ENCODE measurements around the gene DBH.
"Not testable (repeated sequence)": the region's sequence is repeated elsewhere in the genome, so short reads cannot be mapped to it uniquely, and the experiment has no call there.

DBH gene

DNA sequence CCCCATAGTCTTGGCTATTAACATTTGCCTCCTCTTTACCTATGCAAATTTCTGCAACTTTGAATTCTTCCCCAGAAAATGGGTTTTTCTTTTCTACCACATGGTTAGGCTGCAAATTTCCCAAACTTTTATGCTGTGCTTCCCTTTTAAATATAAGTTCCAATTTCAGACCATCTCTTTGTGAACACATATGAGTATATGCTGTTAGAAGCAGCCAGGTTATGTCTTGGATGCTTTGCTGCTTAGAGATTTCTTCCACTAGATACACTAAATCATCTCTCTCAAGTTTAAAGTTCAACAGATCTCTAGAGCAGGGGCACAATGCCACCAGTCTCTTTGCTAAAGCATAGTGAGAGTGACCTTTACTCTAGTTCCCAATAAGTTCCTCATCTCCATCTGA, 10.2 kb upstream of the DBH start:
- DNase-seq (ENCODE audit: low spot score), result not testable (repeated sequence)

DNA sequence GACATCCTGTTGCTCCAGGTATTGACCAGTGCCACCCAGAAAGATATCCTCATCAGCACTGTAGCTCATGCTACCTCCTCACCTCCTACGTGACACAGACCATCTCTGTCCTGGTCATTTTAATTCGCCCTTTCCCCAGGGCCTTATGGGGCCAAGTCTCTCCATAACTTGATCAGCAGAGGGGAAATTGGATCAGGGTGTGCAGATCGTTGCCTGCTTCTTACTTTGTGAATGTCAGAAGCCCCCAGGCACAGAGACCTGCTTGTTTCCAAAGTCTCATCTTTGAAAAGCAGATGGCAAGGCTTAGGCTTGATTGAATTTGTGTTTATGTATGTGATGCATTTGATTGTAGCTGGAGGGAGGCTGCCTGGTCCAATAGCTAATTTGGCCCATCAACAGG, 8.8 kb upstream of the DBH start:
- no peak for DNase-seq (ENCODE audit: low spot score)

DNA sequence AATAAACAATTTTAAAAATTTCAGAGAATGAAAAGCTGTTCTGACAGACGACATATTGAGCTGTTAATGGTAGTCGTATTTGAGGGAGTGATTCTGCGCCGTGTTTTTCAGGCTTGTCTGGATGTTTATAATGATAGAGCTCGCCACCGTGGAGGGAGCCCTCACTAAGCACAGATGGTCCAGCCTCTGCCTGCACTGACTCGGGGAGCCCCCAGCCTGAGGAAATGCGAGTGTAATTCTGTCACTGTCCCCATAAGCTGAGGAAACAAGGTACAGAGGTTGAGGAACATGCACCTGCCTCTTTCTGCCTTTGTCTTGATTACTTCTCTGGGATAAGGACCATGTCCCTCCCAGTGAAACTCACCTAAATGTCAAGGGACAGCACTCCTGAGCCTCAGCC, 7.4 kb upstream of the DBH start:
- no peak for DNase-seq (ENCODE audit: low spot score)

DNA sequence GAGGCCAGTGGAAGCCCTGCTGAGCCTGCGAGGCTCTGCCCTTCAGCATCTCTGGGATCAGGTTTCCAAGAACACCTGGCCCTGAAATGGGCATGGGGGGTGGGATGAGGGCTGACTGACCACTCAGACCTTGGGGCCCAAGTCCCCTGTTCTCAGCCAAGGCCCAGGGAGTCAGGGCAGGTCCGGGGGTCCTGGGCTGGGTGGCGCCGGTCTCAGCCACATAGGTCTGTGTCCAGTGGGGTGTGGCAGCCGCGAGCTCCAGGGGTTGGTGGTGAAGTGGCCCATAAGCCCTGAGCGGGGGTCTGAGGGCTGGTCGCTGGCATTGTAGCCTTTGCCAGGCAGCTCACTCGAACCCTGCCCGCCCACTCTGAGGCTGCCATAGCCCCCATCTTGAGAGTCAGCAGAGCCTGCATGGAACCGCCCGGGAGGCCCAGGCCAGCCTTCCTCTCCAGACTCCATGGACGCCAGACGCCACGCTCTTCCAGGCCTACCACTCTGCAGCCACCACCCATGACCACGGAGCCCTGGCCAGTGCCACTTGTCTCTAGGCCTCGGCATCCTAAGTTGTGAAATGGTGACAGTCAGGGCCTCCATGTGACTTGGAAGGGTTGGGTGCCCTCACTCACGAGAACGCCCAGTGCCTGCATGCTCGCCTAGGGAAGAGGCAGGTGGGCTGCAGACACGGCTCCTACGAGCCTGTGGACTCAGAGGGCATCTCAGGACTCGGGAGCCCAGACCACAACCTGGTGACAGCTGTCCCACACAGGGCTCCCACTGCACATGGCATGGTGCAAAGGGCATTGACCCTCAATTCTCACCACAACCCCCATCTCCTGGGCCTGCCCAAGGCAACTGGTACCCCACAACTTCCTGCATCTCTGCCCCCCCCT, 6.7 kb upstream of the DBH start:
- DNase-seq (ENCODE audit: low spot score), result no peak

DNA sequence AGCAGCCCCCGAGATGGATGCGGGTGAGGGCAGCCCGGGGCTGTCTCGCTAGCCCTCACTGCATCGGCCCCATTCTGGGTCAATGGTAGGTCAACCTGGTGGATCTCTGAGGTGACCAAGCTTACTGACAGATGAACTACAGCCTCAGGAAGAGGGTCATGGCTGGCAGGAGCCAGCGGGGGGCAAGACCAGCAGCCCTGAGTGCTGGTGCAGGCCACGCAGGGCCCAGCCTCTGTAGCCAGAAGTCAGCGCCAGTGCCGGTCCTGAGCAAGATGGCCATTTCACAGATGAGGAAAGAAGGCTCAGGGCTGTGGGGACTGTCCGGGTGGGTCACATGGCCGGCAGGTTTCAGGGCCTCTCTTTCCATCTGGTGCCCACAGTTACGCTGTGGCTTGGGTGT, 5.1 kb upstream of the DBH start:
- no peak for DNase-seq (ENCODE audit: low spot score)

DNA sequence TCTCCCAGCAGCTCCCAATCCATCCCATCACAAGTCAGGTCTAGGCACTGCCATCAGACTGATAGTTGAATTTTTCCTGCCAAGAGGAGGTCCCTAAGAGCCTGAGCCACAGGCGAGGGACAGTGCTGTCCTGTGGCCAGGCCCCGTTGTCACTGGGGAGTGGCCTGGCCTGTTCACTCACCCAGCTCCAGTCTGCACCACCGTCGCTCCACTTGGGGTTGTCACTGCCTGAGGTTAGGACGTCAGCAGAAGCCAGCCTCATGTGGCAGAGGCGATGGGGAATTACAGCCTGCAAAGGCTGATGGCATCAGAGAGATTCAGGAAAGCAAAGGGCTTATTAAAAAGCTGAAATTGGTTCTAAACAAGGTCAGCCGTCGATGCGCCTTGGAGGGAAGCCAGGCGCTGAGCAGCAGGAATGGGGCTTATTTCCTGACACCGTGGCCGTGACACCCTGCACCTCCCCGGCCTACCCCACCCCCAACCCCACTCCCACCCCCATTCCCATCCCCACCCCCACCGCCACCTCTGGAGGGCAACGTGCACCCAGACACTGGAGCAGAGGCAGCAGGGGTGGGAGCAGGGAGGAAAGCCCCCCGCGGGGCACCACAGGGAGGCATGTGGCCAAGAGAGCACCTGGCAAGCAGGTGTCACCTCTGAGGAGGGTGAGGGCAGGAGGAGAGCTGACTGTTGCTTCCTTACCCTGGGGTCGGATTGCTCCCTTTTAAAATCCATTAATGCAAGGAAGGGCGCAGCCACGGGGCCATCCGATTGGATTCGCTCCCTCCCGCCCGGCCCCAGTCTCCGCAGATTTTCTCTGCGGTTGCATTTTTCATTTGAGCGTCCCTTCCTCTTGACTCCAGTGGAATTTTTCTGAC, 3.1 kb upstream of the DBH start:
- no peak for DNase-seq (ENCODE audit: low spot score)

DNA sequence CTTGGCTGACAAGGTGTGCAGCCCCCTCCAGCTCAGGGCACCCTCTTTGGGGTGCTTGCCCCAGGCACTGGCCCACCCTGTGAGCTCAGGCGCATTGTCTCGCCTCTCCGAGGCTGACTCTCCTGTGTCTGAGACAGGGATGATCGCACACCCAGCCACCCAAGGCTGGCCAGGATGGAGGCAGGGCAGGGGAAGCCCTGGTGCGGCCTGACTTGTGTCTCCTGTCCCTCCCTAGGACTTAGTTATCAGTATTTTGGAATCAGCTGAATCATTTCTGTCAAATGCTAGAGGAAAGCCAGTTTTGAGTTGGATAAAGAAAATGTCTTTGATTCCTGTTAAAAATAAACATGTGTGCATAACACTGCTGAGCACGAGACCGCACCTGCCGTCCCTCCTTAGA, 2.5 kb upstream of the DBH start:
- DNase-seq (ENCODE audit: low spot score), result no peak

DNA sequence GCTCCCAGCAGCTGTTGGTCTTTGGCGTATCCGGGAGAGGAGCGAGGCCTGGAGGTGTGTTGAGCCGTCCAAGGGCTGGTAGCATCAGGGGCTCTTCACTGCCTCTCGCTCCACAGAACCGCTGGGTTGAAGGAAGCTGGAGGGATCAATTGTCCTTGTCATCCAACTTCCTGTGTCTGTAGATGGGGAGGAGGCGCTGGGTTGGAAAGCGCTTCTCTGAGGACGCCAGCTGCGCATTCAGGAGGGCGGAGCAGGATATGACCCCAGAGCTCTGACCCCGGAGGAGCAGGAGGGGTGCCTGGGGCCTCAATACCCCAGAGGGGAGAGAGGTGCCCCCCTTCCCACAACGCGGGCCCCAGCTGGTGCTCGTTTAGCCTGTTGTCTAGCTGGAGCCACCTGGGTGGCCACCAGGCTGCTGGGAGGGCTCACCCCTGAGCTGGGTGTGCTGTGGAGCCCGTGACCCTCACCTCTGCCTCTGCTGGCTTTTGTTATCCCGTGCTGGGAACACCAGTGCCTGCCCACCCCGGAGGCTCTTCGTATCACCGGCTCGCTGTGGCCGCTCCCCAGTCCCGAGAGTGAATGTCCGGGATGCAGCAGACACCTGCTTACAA, 2.0 kb upstream of the DBH start:
- no peak for DNase-seq (ENCODE audit: low spot score)

DNA sequence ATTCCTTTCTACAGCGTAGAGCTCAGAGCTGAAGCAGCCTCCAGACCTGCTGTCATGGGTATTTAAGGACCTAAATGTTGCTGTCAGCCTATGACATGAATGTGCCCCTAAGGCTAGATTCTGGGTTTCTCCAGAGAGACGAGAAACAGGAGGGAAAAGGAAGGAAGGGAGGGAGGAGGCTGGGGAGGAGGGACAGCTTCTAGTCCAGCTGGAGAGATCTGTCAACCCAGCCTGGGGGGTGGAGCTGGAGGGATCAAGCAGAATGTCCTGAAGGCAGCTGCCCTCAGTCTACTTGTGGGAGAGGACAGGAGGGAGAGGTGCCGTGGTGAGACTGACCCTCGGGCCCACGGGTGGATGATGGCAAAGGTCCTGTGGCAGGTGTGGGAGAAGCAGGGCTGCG, 1.1 kb upstream of the DBH start:
- DNase-seq (ENCODE audit: low spot score), result no peak

DNA sequence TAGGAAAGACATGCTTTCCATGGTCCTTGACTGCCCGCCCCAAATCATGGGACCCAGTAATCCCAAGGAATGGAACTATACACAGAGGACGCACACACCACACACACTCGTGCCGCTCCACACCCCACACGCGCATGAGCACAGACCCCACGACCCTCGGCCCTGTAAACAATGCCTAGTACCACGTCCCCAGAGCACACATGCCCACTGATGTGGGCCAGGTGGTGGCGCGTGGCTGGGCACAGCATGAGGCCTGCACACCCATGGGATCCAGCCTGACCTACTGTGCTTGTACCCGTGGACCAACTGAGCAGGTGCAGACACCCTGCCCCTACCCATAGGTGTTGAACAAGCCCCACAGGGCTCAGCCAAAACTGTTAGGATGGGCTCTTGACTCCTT, 739 bp downstream of the DBH start:
- DNase-seq (ENCODE audit: low spot score), result no peak

DNA sequence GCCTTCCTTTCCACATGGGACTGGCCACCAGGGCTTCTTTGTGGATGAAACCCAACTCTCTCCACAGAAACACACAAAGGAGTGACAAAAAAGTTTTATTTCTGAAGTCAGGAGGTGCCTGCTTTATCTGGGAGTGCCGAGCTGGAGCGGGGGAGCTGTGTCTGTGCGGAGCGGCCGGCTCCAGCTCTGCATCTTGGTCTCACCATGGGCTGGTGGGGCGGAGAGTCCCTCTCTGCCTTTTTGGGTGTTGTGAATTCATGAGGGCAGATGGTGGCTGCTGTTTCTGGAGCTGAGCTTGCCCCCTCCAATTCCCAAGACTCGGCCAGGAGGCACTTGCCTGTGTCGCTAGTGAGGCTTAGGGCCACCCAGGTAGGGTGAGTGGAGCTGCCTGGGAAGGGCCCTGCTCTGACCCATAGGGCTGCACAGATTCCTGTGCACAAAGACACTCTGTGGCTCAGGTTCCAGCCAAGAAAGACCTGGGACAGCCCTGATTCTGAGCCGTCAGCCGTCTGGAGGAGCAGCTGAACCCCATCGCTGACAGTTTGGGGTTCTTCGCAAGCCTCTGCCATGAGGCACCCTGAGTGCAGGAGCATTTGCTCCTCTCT, 1.4 kb downstream of the DBH start:
- DNase-seq (ENCODE audit: low spot score), result no peak

DNA sequence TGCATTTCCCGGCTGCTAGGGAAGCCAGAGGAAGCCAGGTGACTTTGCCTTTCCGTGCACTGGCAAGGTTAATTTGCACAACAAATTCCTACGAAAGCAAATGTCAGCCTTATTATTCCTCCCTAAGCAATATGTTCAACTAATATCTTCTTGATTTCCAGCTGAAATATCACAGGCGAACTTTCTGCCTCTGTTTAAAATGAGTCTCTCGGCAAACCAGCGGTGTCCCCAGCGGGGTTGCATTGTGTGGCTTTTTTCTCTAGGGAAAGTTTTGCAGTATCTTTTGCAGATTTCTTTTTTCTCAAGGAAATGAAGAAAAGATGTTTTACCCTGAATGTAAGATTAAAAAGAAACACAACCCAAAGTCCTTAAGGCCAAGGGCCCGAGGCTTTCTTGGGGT, 1.9 kb downstream of the DBH start:
- DNase-seq (ENCODE audit: low spot score), result no peak

DNA sequence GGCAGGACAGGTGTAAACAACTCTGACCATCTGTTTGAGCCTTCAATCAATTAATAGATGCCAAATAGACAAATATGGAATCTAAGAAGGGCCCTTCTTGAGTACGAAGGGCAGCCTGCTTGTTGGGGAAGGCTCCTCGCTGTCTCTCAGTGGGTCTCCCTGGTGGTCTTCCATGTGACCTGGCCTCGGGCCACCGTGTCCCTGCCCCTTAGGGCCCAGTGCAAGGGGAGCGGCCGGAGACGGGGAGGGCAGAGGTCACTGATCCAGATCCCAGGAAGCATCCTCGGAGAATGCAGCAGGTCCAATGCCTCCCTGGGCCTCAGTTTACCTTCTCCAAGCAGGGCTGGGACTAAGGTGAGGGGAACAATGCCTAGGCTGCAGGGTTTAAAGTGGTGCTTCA, 2.5 kb downstream of the DBH start:
- no peak for DNase-seq (ENCODE audit: low spot score)

DNA sequence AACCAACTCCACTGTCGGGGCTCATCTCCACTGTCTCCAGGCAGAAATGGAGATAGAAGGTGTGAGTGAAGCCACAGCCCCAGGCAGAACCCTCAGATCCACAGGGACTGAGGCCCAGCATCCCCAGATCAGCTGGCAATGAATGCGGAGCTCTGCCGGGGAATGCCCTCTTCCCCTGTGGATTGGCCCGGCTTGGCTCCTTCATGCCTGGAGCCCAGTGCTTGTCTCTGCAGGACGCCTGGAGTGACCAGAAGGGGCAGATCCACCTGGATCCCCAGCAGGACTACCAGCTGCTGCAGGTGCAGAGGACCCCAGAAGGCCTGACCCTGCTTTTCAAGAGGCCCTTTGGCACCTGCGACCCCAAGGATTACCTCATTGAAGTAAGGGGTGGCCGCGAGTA, 3.5 kb downstream of the DBH start:
- no peak for DNase-seq (ENCODE audit: low spot score)

DNA sequence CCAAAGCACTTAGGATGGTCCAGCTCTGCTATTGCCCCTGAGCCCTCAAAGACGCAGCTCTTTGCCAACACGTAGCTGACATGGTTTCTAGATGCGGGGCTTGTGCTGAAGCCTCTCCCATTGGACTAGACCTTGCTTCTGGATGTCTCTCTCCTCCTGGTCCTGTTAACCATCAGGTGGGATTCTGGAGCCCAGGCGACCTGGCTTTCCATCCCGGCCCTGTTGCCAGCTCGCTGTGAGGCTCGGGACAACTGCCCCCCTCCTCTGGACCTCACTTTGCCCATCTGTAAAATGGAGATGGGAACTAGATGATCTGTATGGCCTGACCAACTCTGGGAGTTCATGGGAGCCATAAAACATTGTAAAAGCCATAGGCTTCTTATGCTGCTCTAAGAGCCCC, 4.0 kb downstream of the DBH start:
- no peak for DNase-seq (ENCODE audit: low spot score)

DNA sequence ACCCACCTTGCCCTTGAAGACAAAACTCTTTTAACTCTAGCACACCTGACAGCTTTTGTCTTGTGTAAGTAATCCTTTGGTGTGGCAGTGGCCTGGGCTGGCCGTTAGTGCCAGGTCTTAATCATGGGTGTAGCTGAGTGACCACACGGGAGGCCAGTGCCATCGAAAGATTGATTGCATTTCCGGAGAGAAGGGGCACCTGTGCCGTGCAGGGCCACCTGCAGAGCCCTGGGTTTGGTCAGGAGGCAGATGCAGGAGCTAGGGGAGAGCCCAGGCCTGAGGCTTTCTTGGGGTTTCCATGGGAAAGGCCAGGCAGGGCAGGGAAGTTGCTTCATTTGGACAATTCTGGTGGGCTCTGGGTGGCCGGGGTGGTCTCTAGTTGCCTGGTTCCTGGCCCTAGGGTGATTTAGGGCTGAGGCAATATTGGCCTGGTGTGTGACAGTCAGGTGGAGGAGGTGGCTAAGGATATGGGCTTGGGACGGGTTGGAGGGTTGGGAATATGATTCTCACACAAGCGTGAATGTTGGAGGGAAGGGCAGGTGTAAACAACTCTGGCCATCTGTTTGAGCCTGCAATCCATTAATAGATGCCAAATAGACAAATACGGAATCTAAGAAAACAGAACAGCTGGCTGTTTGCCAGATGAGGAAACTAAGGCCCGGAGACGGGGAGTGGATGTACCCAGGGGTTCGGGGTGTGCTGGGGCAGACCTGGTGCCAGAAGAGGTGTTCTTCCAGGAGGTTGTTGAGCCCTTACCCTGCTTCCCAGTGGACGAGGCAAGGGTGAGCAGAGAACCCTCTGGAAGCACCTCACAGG, 4.6 kb downstream of the DBH start:
- DNase-seq (ENCODE audit: low spot score), result no peak

DNA sequence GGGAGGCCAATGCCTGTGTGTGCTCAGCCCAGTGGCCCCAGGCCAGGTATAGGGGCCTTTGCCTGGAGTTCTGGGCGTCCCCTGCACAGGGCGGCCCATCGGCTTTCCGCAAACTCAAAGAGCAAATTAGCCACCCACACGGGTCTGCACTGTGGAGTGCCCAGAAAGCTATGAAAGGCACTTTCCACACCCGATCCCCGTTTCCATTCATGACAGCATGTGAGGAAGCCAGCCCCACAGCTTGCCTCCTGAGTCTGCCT, 5.2 kb downstream of the DBH start:
- no peak for DNase-seq (ENCODE audit: low spot score)

DNA sequence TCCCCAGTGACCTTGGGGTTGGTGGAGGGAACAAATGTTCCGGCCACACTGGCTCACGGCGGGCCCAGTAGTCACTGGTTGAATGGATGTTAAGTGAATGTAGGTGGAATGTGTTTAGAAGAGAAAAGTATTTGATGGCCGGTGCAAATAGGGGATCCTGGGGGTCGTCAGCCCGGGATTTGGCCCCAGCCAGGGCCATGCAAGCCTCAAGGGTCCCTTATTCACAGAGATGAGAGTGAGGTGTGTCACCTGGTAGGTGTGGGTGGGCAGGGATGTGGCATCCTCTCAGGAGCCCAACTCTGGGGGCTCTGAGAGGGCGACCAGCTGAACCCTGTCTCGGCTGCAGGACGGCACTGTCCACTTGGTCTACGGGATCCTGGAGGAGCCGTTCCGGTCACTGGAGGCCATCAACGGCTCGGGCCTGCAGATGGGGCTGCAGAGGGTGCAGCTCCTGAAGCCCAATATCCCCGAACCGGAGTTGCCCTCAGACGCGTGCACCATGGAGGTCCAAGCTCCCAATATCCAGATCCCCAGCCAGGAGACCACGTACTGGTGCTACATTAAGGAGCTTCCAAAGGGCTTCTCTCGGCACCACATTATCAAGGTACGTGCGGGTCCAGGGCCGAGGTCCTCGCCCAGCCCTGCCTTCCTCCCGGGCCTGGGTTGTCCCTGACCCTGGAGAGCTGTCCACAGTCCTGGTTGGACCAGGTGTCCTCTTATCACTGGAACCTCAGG, 5.9 kb downstream of the DBH start:
- DNase-seq (ENCODE audit: low spot score), result no peak

DNA sequence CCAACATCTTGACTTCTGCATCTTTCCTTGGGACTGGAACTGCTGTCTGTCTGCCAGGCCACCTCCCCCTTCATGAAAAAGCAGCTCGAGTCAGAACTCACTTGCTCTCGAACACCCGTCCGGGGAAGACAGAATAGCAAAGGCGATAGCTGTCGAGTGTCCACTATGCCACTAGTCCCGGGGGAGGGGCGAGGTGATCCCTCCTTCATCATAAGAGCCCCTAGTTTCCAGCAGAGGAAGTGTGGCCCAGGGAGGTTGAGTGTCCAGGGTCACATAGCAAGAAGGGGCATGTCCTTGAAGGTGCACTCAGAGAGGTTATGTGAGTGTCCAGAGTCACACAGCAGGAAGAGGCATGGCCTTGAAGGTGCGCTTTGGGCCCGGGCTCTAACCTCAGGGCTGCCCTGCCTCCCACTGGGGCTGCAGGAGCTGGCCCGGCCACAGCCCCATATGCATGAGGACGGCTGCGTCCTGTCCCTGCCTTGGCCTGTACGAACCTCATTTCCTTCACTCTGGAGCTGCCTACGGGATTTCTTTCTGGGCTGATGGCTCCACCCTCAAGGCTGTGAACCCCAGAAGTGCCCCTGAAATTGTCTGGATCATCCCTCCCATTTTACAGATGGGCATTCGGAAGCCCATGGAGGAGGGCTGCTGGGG, 6.7 kb downstream of the DBH start:
- no peak for DNase-seq (ENCODE audit: low spot score)

DNA sequence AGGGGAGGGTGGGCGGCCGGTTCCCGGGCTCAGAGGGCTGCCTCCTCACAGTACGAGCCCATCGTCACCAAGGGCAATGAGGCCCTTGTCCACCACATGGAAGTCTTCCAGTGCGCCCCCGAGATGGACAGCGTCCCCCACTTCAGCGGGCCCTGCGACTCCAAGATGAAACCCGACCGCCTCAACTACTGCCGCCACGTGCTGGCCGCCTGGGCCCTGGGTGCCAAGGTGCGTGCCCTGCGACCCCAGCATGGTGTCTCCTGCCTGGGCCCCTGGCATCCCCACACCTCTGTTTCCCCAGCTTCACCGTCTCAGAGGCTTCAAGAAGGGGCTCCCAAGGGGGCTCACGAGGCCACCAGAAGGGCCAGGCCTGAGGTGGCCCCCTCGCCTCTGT, 7.2 kb downstream of the DBH start:
- DNase-seq (ENCODE audit: low spot score), result no peak

All from hematopoietic multipotent progenitor cell treated with erythropoietin and hydrocortisone succinate and interleukin-3 and kit ligand, for 17 days (in vitro differentiated cells).